ENCODE measurements around the gene PTPRT. TPM values are rescaled to one million over a fixed set of nuclear protein-coding genes. Genes with fewer than 3 reads are reported as not detected.
A peak's percentile ranks its signal among the peaks of the same experiment; 100 is the strongest.

PTPRT gene
- polyA plus RNA-seq, 1 of the 3 experiments (the other 2 are of a cell fraction) = not detected

GRCh38 chr20:42218621-42219374 lies 970.9 kb downstream of the PTPRT start:
- Histone ChIP-seq H3K9ac (no peak overlapping the region), H3K27ac (ENCODE audit: low read depth in 2 of 2, low read length in 1 of 2) (peak overlapping the region in 1 of 2 experiments; percentile 79; a peak in 2 of 4 replicates), H2AFZ (ENCODE audit: low read depth) (no peak overlapping the region), H3K4me2 (no peak overlapping the region), H3K27me3 (ENCODE audit: insufficient read depth) (no peaks in the 10 kb centered on the region), H3K4me3 (ENCODE audit: low read depth in 2 of 2, low read length in 1 of 2) (no peak overlapping the region), H3K36me3 (replicated peaks in 1 of 2; ENCODE audit: control insufficient read depth in 1 of 2, insufficient read depth in 2 of 2, low read length in 1 of 2) (no peaks in the 10 kb centered on the region), H3F3A (replicated peaks; ENCODE audit: insufficient read depth) (no peaks in the 10 kb centered on the region), H3K9me2 (no peaks in the 10 kb centered on the region), H3K4me1 (ENCODE audit: control insufficient read depth in 1 of 2, insufficient read depth in 2 of 2, low read depth in 1 of 2, low read length in 1 of 2) (peaks cover 0 to 15% of the 10 kb centered on the region in 2 experiments; a peak in 1 of 4 replicates), H3K9me3 (no peaks in the 10 kb centered on the region), H4K20me1 (ENCODE audit: insufficient read depth) (no peaks in the 10 kb centered on the region), H3K79me2 (ENCODE audit: insufficient read depth) (no peaks in the 10 kb centered on the region)
- DNase-seq = peak; percentile 55
- WGBS (ENCODE audit: low lambda C conversion rate) = 8% methylated on average over 14 of the region's 14 CpGs
- peak; percentile 59 for TF ChIP-seq GATA2 (CRISPR knock-in tag; IDR thresholded peaks at IDR 0.05)
- TF ChIP-seq RFX5 (IDR thresholded peaks at IDR 0.05; ENCODE audit: low read length) = no peak
- TF ChIP-seq RCOR1 (IDR thresholded peaks at IDR 0.05; ENCODE audit: low read length) = 0 out of 2 replicates have a peak, but pooled peaks have one; percentile 37
- ChIA-PET POLR2A (no interaction called here), CTCF (no interaction called here)

GRCh38 chr20:42214074-42214473 lies 975.6 kb downstream of the PTPRT start:
- Histone ChIP-seq H3K9ac (no peak overlapping the region), H3K79me2 (ENCODE audit: insufficient read depth) (no peaks in the 10 kb centered on the region), H3K4me1 (ENCODE audit: control insufficient read depth in 1 of 2, insufficient read depth in 2 of 2, low read depth in 1 of 2, low read length in 1 of 2) (peaks cover 0 to 8% of the 10 kb centered on the region in 2 experiments; a peak in 1 of 4 replicates), H3K9me3 (no peaks in the 10 kb centered on the region), H2AFZ (ENCODE audit: low read depth) (no peak overlapping the region), H3K27ac (ENCODE audit: low read depth in 2 of 2, low read length in 1 of 2) (no peak overlapping the region), H3K4me3 (ENCODE audit: low read depth in 2 of 2, low read length in 1 of 2) (no peak overlapping the region), H3K9me2 (no peaks in the 10 kb centered on the region), H3K36me3 (replicated peaks in 1 of 2; ENCODE audit: control insufficient read depth in 1 of 2, insufficient read depth in 2 of 2, low read length in 1 of 2) (no peaks in the 10 kb centered on the region), H4K20me1 (ENCODE audit: insufficient read depth) (no peaks in the 10 kb centered on the region), H3F3A (replicated peaks; ENCODE audit: insufficient read depth) (no peaks in the 10 kb centered on the region), H3K27me3 (ENCODE audit: insufficient read depth) (no peaks in the 10 kb centered on the region), H3K4me2 (no peak overlapping the region)
- ChIA-PET CTCF (interaction anchor here (1.3 kb wide), 1 partner anchor 10 kb away, joined by 4 read pairs; no protein-coding TSS in a partner anchor), POLR2A (no interaction called here)
- no peak for DNase-seq
- TF ChIP-seq NFIC (IDR thresholded peaks at IDR 0.05; ENCODE audit: borderline replicate concordance) = no peak
- TF ChIP-seq CHD2 (IDR thresholded peaks at IDR 0.05; ENCODE audit: low read length, partially characterized antibody) = no peak
- no peak for TF ChIP-seq IRF3 (IDR thresholded peaks at IDR 0.05; ENCODE audit: low read depth, low read length)
- TF ChIP-seq MAX (IDR thresholded peaks at IDR 0.05; ENCODE audit: low read depth) = no peak
- TF ChIP-seq JUND (IDR thresholded peaks at IDR 0.05) = no peak
- TF ChIP-seq FOXJ3 (CRISPR knock-in tag; IDR thresholded peaks at IDR 0.05) = no peak
- no peak for TF ChIP-seq RXRA (IDR thresholded peaks at IDR 0.05; ENCODE audit: borderline replicate concordance, low read depth)
- no peak for TF ChIP-seq ZBTB33 (IDR thresholded peaks at IDR 0.05; ENCODE audit: borderline replicate concordance, low read depth)
- TF ChIP-seq POLR2AphosphoS5 (IDR thresholded peaks at IDR 0.05; ENCODE audit: low read depth, low read length) = no peak
- TF ChIP-seq TAF1 (IDR thresholded peaks at IDR 0.05; ENCODE audit: borderline replicate concordance, low read depth, low read length) = no peak
- TF ChIP-seq MEF2A (IDR thresholded peaks at IDR 0.05; ENCODE audit: borderline replicate concordance, low read depth) = no peak
- no peak for TF ChIP-seq NRF1 (IDR thresholded peaks at IDR 0.05; ENCODE audit: low read depth, low read length)
- WGBS (ENCODE audit: low lambda C conversion rate) = 24% methylated on average over 2 of the region's 2 CpGs

Measured in SK-N-SH (cell line).